OCI-LY3 (cell line): Measurements from ENCODE around the gene ADIPOR2.
"Not testable (repeated sequence)": the region's sequence is repeated elsewhere in the genome, so short reads cannot be mapped to it uniquely, and the experiment has no call there.

Source experiments
- H2AFZ ChIP-seq: fragments of 200-600, 300-600 bp; shearing (Covaris generic); 2 replicates; pipeline ENCODE4 v1.6.0; 2014; ENCODE audit warnings: antibody characterized with exemption, low read depth, low read length
- H3K27ac ChIP-seq: fragments of 200-600, 300-600 bp; sonication (generic); 2 replicates; pipeline ENCODE4 v1.5.1; 2014; ENCODE audit warnings: mild to moderate bottlenecking, low read length, moderate library complexity, mixed read lengths
- H3K27me3 ChIP-seq: fragments of 200-600, 300-600 bp; sonication (generic); 2 replicates; pipeline ENCODE4 v1.6.1; 2014; ENCODE audit warnings: low read depth, low read length, mixed read lengths
- H3K36me3 ChIP-seq: fragments of 200-600, 300-600 bp; sonication (generic); replicated peaks from 2 replicates; pipeline ENCODE3; 2014; ENCODE audit warnings: low read depth, low read length, mixed read lengths
- H3K4me1 ChIP-seq: fragments of 300-600, 200-600 bp; sonication (generic); 2 replicates; pipeline ENCODE4 v1.6.1; 2014; ENCODE audit warnings: low read length, mixed read lengths
- H3K4me2 ChIP-seq: fragments of 200-600, 300-600 bp; sonication (generic); 2 replicates; pipeline ENCODE4 v1.6.1; 2014; ENCODE audit warnings: low read length, mixed read lengths
- H3K4me3 ChIP-seq: fragments of 300-600, 200-600 bp; sonication (generic); 2 replicates; pipeline ENCODE4 v1.5.1; 2014; ENCODE audit warnings: antibody characterized with exemption, mild to moderate bottlenecking, low read length, moderate library complexity
- H3K79me2 ChIP-seq: fragments of 300-600, 200-600 bp; shearing (Covaris generic); 2 replicates; pipeline ENCODE4 v1.6.1; 2014; ENCODE audit warnings: mild to moderate bottlenecking, low read length, mixed read lengths
- H3K9ac ChIP-seq: fragments of 300-600, 200-600 bp; shearing (Covaris generic); 2 replicates; pipeline ENCODE4 v1.6.0; 2014; ENCODE audit warnings: mild to moderate bottlenecking, low read length, moderate library complexity
- H3K9me3 ChIP-seq: fragments of 200-600, 300-600 bp; shearing (Covaris generic); 2 replicates; pipeline ENCODE4 v1.6.1; 2014; ENCODE audit warnings: low read length, mixed read lengths; ENCODE audit not compliant: insufficient read depth
- H4K20me1 ChIP-seq: fragments of 200-600, 300-600 bp; sonication (generic); 2 replicates; pipeline ENCODE4 v1.6.1; 2016; ENCODE audit warnings: low read length, mixed read lengths; ENCODE audit not compliant: insufficient read depth
- EZH2phosphoT487 ChIP-seq: fragments of 200-600 bp; shearing (Covaris generic); IDR thresholded peaks from 2 replicates; pipeline ENCODE4 v1.6.1; 2018; ENCODE audit warnings: antibody characterized with exemption, mixed run types, low read depth
- TF ChIP-seq, protein P1 (sequence below): fragments of 200-600, 300-600 bp; sonication (generic); IDR thresholded peaks from 2 replicates; pipeline ENCODE4 v1.5.1; 2014; ENCODE audit warnings: antibody characterized with exemption, low read length, low read depth

The ADIPOR2 gene

DNA sequence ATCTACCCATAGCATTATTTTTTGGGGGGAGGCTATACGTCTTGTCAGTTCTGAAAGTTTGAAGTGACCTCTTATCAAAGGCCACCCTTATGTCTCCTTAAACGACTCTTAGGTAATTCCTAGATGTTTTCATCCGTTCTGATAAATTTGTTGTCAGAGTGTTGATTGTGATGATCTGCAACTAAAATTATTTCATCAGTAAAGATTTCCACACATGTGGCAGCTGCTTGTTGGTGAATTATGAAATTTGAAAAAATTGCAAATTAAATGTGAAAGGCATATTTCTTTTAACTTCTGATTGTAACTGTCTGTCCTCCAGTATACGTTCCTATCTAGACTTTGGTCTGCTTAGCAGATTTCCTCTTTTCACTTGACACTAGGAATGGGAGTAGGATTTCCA lies 1.4 kb downstream of the ADIPOR2 start:
- H3K9me3 ChIP-seq = no peaks in the 10 kb centered on the region
- H3K4me2 ChIP-seq = peak overlapping the region; percentile 79
- no peak overlapping the region for H3K27ac ChIP-seq
- peak overlapping the region; percentile 82 for H3K9ac ChIP-seq
- H3K79me2 ChIP-seq = peaks cover 62% of the 10 kb centered on the region
- H3K4me1 ChIP-seq = peaks cover 21% of the 10 kb centered on the region
- H2AFZ ChIP-seq = no peak overlapping the region
- H3K36me3 ChIP-seq = peaks cover 4% of the 10 kb centered on the region
- no peaks in the 10 kb centered on the region; the same call in 1 of the 2 replicates for H3K27me3 ChIP-seq
- TF ChIP-seq EZH2phosphoT487 = no peak
- H3K4me3 ChIP-seq = peak overlapping the region; percentile 91
- peaks cover 47% of the 10 kb centered on the region for H4K20me1 ChIP-seq

DNA sequence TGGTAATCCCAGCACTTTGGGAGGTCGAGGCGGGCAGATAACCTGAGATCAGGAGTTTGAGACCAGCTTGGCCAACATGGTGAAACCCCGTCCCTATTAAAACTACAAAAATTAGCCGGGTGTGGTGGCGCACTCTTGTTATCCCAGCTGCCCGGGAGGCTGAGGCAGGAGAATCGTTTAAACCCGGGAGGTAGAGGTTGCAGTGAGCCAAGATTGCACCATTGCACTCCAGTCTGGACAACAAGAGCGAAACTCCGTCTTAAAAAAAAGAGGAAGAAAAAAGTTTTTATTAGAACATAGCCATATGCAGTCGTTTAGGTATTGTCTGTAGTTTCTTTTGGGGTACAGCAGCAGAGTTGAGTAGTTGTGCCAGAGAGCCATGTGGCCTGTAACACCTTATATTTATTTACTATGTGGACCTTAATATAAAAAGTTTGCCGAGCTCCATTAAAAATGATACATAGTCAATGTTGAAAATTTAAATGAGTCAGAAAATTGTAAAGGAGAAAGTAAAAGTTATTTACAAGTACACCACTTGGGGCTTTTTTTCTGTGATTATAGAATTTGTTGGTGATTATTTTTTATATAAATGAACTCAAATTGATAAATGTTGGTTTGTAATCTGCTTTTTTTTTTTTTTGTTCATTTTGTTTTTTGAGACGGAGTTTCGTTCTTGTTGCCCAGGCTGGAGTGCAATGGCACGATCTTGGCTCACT lies 2.2 kb downstream of the ADIPOR2 start:
- H2AFZ ChIP-seq = no peak overlapping the region
- peak overlapping the region; percentile 79 for H3K4me2 ChIP-seq
- no peak for TF ChIP-seq EZH2phosphoT487
- TF ChIP-seq, protein P1, sequence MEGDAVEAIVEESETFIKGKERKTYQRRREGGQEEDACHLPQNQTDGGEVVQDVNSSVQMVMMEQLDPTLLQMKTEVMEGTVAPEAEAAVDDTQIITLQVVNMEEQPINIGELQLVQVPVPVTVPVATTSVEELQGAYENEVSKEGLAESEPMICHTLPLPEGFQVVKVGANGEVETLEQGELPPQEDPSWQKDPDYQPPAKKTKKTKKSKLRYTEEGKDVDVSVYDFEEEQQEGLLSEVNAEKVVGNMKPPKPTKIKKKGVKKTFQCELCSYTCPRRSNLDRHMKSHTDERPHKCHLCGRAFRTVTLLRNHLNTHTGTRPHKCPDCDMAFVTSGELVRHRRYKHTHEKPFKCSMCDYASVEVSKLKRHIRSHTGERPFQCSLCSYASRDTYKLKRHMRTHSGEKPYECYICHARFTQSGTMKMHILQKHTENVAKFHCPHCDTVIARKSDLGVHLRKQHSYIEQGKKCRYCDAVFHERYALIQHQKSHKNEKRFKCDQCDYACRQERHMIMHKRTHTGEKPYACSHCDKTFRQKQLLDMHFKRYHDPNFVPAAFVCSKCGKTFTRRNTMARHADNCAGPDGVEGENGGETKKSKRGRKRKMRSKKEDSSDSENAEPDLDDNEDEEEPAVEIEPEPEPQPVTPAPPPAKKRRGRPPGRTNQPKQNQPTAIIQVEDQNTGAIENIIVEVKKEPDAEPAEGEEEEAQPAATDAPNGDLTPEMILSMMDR = no peak
- H3K36me3 ChIP-seq = peaks cover 4% of the 10 kb centered on the region
- no peaks in the 10 kb centered on the region for H3K27me3 ChIP-seq
- no peaks in the 10 kb centered on the region for H3K9me3 ChIP-seq
- H3K79me2 ChIP-seq = peaks cover 70% of the 10 kb centered on the region
- no peak overlapping the region for H3K27ac ChIP-seq
- peaks cover 55% of the 10 kb centered on the region for H4K20me1 ChIP-seq
- no peak overlapping the region for H3K4me3 ChIP-seq
- H3K4me1 ChIP-seq = peaks cover 21% of the 10 kb centered on the region
- no peak overlapping the region for H3K9ac ChIP-seq

DNA sequence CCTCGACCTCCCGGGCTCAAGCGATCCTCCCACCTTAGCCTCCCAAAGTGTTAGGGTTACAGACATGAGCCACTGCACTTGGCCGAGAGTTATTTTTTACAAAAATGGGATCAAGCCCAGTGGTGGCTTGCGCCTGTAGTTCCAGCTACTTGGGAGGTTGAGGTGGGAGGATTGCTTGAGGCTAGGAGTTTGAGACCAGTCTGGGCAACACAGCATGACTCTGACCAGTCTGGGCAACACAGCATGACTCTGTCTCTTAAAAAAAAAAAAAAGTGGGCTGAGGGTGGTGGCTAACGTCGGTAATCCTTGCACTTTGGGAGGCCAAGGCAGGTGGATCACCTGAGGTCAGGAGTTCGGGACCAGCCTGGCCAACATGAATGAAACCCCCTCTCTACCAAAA lies 4.2 kb downstream of the ADIPOR2 start:
- H4K20me1 ChIP-seq = peaks cover 73% of the 10 kb centered on the region
- H2AFZ ChIP-seq = not testable (repeated sequence)

DNA sequence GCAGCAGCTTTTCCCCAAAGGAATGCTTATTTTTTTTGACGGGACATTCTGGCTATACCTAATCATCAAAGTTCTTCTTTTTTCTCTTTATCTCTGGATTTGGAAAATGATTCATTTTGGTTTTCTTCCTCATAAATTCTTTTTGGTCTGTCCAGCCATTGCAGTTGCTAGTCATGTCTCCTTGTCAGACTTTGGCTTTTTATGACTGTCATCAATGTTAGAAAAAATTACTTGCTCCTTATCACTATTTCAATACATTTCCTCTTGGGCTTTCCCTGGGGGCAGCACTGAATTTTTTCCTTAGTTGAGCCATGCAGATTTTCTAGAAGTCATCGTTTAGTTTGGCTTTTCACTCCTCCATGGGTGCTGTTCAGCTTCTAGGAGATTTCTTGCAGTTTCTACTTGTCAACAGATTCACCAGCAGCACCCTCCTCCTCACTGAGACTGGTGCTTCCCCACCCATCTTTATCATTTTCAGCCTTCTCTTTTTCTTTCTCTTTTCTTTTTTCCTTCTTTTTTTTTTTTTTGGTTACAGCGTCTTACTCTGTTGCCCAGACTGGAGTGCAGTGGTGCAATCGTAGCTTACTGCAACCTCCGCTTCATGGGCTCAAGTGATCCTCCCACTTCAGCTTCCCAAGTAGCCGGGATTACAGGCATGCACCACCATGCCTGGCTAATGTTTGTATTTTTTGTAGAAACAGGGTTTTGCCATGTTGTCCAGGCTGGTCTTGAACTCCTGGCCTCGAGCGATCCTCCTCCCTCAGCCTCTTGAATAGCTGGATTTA lies 5.2 kb downstream of the ADIPOR2 start:
- Histone ChIP-seq H3K27ac (no peak overlapping the region), H3K4me1 (peaks cover 16% of the 10 kb centered on the region), H3K27me3 (no peaks in the 10 kb centered on the region), H3K9me3 (no peaks in the 10 kb centered on the region), H3K79me2 (peaks cover 99% of the 10 kb centered on the region), H3K4me2 (no peak overlapping the region), H3K36me3 (peaks cover 7% of the 10 kb centered on the region), H4K20me1 (peaks cover 77% of the 10 kb centered on the region), H3K9ac (no peak overlapping the region), H2AFZ (no peak overlapping the region), H3K4me3 (no peak overlapping the region)
- TF ChIP-seq EZH2phosphoT487 = no peak
- TF ChIP-seq, protein P1 = no peak

More for the DNA sequence above, 4.2 kb downstream of the ADIPOR2 start:
- peaks cover 17% of the 10 kb centered on the region for H3K4me1 ChIP-seq
- not testable (repeated sequence) for H3K9ac ChIP-seq, H3K4me3 ChIP-seq, H3K27me3 ChIP-seq, H3K9me3 ChIP-seq, H3K4me2 ChIP-seq, H3K27ac ChIP-seq, H3K36me3 ChIP-seq
- peaks cover 90% of the 10 kb centered on the region for H3K79me2 ChIP-seq

DNA sequence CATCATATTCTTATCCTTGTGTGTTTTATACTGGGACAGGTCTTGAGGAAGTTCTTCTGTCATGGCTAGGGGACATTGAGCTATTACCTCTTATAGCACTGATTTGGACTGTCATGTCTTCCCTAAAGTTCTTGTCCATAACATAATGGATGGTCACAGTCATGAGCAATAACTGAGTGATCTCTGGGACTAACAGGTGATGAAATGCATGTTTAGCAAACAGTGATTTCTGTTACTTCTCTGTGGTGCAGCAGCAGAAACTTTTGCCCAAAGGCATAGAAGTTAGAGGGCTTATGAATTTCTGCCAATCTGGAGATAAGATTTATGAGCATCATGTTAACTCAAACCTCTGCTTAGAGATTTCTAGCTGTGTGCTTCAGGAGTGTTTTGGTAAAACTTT lies 5.9 kb downstream of the ADIPOR2 start:
- peaks cover 7% of the 10 kb centered on the region for H3K36me3 ChIP-seq
- H3K27ac ChIP-seq = no peak overlapping the region
- no peaks in the 10 kb centered on the region for H3K27me3 ChIP-seq
- H2AFZ ChIP-seq = no peak overlapping the region
- H3K9ac ChIP-seq = no peak overlapping the region
- no peak for TF ChIP-seq EZH2phosphoT487
- TF ChIP-seq, protein P1 = no peak
- no peaks in the 10 kb centered on the region for H3K9me3 ChIP-seq
- peaks cover 15% of the 10 kb centered on the region for H3K4me1 ChIP-seq
- peaks cover 99% of the 10 kb centered on the region for H3K79me2 ChIP-seq
- no peak overlapping the region for H3K4me2 ChIP-seq
- peaks cover 75% of the 10 kb centered on the region for H4K20me1 ChIP-seq
- H3K4me3 ChIP-seq = no peak overlapping the region
